NCI-H1694 treated with DMSO at 0.1 percent for 48 hours (cell line): Measurements from ENCODE around the gene PLS3.
"Not testable (repeated sequence)": the region's sequence is repeated elsewhere in the genome, so short reads cannot be mapped to it uniquely, and the experiment has no call there.

ENCODE experiments used
- DNase-seq: peaks from one replicate; lab custom pipeline; 2025; lab: John Stamatoyannopoulos, UW

Gene PLS3, protein sequence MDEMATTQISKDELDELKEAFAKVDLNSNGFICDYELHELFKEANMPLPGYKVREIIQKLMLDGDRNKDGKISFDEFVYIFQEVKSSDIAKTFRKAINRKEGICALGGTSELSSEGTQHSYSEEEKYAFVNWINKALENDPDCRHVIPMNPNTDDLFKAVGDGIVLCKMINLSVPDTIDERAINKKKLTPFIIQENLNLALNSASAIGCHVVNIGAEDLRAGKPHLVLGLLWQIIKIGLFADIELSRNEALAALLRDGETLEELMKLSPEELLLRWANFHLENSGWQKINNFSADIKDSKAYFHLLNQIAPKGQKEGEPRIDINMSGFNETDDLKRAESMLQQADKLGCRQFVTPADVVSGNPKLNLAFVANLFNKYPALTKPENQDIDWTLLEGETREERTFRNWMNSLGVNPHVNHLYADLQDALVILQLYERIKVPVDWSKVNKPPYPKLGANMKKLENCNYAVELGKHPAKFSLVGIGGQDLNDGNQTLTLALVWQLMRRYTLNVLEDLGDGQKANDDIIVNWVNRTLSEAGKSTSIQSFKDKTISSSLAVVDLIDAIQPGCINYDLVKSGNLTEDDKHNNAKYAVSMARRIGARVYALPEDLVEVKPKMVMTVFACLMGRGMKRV

DNA sequence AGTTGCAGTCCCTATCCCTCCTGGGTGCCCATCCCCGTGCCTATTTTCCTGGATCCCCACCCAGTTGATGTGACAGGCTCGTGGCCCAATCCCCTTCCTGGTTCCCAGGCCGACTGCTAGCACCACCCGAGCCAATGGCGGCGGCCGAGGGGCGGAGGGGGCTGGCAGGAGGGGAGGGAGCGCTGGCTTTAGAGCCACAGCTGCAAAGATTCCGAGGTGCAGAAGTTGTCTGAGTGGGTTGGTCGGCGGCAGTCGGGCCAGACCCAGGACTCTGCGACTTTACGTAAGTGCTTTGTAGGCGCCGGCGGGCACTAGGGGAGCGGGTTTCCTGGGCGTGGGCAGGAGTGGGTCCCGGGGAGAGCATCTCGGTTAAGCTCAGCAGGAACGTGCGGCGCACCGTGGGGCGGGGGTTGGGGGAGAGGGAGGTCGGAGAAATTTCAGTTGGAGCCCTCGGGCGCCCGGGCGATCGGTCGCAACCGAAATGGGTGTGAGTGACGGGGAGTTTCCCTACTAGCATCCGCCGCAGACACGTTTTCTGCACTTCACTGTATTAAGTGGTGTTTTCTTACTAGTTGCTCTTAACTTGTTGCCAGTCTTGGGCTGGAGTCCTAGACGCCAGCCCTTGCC is at the start of gene PLS3:
Gene PLS3 (plus strand): TSS at position 197 of the 627 bp plus-strand sequence. CDS start 49,077 bp downstream, outside the sequence.
- no peak for DNase-seq

DNA sequence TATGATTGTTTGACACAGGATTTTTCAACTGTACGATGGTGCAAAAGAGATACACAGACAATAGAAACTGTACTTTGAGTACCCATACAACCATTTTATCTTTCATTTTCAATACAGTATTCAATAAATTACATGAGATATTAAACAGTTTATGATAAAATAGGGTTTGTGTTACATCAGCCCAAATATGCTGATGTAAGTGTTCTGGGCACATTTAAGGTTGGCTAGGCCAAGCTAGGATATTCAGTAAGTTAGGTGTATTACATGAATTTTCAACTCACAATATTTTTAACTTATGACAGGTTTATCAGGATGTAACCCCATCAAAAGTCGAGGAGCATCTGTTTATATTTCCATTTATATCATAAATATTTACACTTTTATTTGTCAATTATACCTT is 42.9 kb upstream of the PLS3 start:
- no peak for DNase-seq

DNA sequence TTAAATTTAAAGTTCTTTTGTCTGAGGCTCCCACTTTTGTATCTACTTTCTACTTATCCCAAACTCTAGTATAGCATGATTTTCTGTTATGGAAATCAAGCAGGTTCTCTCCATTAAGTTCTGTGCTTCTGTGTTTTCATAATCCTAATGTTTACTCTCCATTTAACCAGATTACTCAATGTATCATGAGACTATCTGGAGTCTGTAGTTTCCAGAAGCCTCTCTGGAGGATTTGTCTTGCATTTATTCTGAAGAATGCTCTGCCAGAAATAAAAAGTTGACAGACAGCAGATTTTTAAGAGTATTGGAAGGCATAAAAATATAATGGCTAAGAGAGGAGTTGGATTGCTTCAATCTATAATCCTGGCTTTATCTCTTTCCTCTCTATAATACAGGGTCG is 39.2 kb upstream of the PLS3 start:
- DNase-seq, result no peak

DNA sequence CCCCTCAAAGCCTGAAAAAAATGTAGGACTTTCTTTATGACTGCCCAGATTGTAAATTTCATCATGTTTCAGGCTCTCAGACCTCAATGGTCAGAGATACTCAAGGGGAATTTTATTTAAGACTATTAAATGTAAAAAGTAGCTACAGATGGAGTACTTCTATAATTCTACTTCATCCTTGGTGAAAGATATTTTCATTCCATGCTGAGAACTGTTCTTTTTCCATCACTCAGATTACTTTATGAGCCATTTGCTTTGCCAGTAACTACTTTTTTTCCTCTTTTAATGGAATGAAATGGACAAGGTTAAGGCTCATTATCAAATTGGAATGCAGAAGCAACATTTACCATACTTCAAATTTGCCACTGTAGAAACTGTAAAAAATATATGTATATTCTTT is 38.0 kb upstream of the PLS3 start:
- no peak for DNase-seq

DNA sequence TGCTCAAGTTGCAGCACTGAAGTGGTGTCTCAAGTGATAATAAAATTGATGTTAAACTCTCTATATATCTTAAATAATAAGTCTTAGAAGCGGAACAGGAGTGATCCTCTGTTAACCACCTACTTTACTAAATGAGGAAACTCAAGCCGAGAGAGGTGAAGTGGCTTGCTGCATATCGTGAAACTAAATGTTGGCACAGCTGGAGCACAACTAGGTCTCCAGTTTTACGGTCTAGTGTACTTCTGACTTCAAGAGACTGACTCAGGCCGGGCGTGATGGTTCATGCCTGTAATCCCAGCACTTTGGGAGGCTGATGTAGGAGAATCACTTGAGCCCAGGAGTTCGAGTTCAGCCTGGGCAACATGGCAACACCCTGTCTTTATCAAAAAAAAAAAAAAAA is 35.5 kb upstream of the PLS3 start:
- no peak for DNase-seq

DNA sequence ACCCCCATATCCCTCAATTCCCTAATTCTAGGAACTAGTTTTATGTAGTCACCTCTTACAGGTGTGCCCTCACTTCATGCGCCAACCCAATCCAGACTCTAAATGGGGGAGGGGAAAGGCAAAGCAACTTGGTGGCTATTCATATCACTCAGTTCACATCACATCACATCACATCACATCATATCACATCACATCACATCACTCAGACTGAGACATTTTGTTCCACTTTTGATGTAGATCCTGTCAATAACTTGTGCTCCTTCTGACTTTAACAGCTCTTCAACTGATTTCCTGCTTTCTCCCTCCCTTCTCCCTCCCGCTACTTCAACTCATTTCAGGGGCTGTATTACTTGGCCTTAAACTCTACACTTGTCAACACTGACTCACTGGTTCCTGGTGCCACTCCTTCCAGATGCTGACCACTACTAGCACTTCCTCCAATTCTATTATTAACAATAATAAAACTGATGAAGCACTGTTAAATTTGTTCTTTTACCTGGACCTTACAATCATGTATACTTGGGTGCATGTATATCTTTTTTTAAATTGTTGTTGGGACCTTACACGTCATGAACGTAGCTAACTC is 29.1 kb upstream of the PLS3 start:
- DNase-seq, result no peak

DNA sequence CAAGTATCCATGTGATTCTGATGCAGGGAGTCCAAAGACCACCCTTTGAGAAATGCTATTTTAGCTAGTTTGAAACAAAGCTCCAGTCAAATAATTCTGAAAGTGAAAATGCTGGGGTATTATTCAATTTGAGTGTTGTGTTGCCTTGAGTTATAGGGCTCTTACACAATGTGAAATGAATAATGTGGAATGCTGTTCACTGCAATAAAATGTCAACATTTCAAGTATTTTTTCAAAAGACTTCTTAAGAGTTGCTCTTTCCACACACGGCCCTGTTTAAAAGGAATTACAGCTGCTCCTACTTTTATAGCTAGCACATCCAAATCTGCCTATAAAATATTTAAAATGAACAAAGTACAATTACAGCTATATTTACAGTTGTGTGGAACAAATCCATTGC is 27.5 kb upstream of the PLS3 start:
- DNase-seq, result no peak

DNA sequence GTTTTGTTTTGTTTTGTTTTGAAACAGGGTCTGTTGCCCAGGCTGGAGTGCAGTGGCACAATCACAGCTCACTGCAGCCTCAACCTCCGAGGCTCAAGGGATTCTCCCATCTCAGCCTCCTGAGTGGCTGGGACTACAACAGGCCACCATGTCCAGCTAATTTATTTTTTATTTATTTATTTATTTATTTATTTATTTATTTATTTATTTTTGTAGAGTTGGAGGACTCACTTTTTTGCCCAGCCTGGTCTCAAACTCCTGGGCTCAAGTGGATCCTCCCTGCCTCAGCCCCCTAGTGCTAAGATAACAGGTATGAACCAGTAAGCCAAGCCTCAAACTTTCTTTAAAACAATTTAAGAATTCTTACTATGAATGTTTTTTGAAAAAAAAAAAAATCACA is 26.6 kb upstream of the PLS3 start:
- no peak for DNase-seq

DNA sequence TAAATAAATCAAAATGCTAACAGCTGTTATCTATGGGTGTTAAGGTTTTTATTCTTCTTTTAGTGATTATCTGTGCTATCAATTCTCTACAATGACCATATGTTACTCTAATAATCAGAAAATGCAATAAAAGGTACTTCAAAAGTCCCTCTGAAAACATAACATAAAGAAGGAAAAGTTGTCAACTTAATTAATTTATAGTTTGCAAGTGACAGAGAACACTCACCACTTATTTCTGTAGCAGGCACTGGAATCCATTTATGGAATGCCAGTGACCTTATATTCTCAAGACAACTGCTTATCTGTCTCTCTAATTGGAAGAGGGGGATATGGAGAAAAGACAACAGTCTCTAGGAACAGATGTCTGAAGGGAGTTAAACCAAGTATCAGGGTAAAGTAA is 25.6 kb upstream of the PLS3 start:
- DNase-seq, result no peak

DNA sequence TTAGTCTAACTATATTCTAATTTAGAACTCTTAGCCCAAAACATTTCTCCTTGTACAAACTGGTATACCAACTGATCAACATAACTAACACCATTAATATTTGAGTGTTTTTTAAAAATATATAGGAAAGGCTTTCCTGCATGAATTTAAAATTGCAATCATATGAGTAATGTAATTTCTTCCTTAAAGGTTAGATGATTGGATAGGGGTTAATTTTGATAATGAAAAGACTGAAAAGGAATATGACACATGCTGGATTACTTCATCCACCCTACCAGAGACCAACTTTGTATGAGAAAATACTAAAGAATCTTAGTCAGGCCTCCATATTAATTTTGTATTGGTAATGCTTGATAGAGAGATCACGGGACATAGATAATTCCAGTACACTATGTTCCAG is 25.1 kb upstream of the PLS3 start:
- no peak for DNase-seq

DNA sequence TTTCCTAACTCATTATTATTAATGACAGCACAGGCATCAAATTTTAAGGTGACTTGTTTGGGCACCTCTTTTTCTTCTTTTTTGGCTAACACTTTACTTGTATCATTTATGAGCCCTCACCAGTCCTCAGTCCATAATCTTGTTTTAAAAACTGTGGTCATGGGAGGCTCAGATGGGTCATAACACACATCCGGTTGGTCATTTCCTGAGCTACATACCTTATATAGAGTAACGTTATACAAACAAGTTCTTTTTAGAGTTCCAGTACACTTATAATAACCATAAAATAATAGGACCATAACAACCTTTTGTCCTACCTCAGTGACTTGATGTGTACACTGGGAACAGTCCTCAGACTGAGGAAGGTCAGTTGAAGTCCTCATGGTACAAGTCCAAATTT is 21.1 kb upstream of the PLS3 start:
- DNase-seq, result no peak

DNA sequence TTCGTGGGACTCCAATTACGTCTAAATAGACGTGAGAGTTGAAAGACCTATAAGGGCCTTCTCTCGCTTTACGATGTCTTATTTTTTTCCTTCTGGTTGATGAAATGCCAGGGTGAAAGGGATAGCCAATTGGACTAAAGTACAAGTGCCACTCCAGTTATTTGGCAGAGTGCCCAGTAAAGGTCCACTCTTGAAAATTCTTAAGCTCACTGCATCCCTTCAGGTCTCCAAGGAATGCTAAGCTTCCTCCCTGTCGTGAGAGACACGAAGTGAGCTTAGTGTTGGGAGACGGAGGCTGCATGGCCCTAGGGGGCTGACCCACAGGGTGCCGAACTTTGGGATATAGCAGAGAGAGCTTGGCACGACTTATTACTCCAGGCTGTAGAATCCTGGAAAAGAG is 19.9 kb upstream of the PLS3 start:
- not testable (repeated sequence) for DNase-seq

DNA sequence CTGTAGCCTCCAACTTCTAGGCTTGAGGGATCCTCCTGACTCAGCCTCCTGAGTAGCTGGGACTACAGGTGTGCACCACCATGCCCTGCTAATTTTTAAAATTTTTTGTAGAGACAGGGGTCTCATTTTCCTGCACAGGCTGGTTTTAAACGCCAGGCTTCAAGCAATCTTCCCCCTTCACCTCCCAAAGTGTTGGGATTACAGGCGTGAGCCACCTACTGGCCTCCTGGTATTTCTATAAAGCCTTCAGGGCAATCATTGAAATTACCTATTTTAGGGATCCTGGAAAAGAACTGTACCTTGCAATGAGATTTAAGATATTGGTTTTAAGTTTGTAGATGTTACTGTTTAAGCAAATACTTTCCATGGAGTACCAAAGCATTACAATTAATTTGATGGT is 13.5 kb upstream of the PLS3 start:
- no peak for DNase-seq

DNA sequence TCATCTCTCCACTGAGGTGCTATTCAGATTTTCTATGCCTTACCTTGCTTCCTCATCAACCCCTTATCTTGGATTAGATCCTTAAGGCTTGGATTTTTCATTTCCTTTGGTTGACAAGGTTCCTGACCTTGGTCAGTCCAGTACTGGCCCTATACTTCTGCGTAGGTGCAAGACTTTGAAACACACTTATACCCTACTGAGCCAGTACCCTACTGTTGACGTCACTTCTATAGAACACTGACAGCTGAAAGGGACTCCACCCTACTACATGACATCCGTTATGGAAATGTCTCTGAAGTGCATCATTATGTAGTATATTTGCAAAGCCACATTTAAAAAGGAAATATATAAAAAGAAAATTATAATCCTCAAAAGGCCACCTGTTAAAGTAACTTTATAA is 12.0 kb upstream of the PLS3 start:
- no peak for DNase-seq

DNA sequence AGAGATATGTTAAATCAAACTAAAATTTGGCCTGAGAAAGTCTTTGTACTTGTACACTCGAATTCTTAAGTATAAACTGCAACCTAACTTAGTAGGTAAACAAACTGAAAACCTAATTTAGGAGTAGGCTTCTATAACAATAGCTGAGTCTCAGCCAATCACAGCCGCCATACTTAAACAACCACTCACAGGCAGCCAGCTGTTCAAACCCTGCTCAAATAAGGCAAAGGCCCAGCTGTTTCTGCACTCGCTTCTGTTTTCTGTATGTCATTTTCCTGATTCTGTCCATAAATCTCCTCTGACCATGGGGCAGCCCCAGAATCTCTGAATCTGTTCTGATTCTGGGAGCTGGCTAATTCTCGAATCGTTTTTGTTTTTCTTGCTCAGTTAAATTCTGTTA is 7.8 kb upstream of the PLS3 start:
- DNase-seq, result no peak

DNA sequence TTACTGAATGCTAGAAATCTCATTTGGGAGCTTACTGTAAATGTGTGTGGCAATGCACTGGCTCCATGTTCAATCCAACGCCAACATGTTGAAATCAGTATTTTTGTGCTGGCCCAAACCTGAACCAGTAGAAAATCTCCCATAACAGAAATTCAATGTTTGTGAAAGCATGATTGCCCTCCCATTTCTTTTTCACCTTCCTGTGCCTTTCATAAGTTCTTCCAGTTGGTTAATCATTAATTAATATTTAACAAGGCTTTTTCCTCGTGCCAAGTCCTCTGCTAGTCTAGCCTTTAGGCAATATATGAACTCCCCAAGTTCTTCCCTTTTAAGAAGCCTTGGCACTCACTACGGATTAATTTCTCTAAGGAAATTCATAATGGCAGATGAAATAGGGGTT is 1.3 kb upstream of the PLS3 start:
- no peak for DNase-seq

DNA sequence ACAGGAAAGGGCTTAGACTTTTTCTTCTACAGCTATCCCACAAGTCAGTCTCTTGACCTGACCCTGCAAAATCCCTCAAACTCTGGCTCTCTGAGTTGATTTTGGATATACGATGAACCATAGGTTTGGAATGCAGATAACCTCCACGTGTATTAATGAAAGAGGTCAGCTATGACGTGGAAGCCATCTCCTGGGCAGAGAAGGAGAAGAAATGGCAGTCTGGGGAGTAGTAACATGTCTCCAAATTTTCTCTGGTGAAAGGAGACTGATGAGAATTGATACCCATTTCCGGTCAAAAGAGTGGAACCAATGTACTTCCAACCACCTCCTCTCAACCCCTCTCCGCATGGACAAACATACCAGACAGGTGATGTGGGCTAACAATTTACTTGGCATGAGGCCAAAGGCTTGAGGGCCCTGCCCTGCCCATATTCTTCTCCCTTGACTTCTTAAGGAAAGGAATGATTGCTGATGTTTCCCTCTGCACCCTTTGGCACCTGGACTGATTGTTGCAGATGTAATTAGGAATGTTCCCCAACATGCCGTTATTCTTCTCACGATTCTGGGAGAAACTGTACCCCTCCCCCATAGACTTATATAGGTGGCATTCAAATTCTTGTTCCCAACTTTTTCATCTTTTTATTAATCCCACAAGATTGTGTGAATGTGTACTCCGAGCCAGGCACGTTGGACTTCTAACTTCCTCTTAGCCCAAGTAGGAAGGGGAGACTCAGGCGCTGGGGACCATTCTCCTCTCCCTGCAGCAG is 580 bp upstream of the PLS3 start:
- DNase-seq, result no peak

DNA sequence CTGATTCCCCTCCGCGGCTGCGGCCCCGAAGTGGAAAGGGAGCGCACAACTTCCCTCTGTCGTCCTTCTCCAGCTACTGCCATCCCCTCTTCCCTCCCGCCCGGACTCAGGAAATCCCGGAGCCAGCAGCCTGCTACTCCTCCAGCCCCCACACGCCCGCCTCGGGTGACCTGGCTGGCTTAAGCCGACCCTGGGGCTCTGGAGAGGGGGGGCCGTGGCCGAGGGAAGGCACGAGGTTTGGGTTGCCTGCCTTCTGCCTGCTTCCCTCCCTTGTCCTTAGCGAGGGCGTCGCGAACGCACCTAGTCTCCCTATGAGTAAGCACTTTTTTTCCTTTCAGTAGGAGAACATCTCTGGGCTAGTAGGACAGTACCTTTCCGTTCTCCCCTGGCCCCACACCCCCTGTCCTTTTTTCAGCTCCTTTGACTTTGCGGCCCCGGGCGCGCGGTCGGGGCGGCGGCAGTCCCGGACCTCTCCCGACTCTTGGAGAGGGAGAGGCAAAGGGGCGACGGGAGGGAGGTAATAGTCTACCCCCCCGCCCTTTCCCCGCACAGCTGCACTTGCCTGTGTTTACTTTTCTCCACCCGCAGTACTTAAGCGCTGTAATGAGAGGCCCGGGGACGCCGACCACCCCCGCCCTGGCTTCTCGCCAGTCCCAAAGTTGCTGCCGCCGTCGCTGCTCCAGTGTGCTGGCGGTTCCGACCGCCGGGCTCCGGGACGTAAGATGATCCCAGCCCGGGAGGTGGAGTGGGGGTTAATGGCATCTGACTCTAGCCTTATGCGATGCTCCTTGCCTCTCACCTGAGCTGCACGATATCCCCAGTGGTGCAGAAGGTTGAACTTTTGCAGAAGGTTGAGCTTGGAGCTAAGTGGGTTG is 868 bp downstream of the PLS3 start:
- DNase-seq, result no peak

DNA sequence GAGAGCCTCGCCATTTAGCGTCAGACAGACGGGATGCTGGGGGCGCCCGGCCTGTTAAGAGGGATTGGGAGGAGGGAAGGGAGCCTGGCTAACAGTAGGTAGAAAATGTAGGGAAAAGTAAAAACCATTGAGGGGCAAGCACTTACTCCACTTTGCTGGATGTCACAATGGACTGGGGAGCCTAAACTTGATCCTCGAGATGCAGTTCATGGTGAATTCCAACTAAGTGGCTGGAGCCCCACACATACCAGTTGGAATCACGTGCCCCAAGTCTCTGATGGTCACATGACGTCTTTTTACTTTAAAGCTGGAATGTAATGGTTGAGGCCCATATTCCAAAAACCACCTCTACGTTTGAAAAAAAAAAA is 1.5 kb downstream of the PLS3 start:
- DNase-seq, result no peak

DNA sequence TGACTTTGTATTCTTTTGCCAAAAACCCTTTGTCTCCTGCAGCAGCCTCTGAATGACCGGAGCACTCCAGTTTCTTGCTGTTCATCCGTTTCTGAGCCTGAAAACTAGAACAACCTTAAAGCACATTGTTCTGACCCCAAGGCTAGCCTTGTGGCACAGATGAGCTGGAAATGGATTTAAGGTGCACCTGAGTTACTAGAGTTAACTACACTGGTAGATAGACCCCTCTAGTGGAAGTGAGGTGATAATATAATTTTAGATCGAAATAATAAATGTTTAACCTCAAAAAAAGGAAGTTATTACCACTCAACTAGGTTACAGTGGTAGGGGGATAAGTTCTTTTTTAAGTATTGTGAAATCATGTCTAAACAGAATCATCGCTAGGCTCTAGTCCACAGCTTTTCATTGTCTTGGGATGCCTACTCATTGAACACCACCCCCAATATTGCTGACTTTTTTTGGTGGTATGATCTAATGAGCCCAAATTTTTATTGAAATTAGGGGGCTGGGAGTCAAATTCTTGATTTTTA is 2.7 kb downstream of the PLS3 start:
- DNase-seq, result no peak

DNA sequence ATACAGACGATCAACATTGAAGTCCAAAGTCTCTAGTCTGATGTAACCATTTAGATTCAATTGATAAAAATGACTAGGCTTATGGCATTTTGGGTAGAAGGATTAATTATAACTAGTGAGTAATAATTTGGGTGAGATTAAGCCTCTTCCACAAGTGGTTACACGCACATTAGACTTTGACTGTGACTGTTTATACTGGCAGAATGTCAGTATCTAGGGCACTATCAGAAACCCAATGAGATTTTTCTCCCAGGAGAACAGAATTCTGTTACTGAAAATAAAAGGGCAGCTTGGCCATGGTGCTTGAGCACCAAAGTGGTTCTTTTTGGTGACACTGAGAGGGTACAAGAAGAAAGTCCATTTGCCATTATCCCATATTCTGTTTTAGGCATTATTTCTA is 3.3 kb downstream of the PLS3 start:
- no peak for DNase-seq
